H1 (cell line): ENCODE data around the gene GRK5. TPM values are rescaled to one million over a fixed set of nuclear protein-coding genes. Genes with fewer than 3 reads are reported as not detected.

Experiments used
- GABPA ChIP-seq: IDR thresholded peaks from 2 replicates; pipeline ENCODE4 v1.6.1; 2011; ENCODE audit warnings: mild to moderate bottlenecking, low read length, moderate library complexity, borderline replicate concordance; ENCODE audit not compliant: insufficient read depth
- KDM4A ChIP-seq: IDR thresholded peaks from one replicate; pipeline ENCODE4 v1.7.1; 2012; ENCODE audit warnings: low read depth, mild to moderate bottlenecking, moderate library complexity, low read length, inconsistent platforms; ENCODE audit not compliant: severe bottlenecking
- MAFK ChIP-seq: IDR thresholded peaks from 2 replicates; pipeline ENCODE4 v1.6.1; 2012; ENCODE audit warnings: low read depth, mild to moderate bottlenecking, improper control_type of control experiment, low read length
- NANOG ChIP-seq: IDR thresholded peaks from 2 replicates; pipeline ENCODE4 v1.6.1; 2011; ENCODE audit warnings: low read length, low read depth, mild to moderate bottlenecking, inconsistent platforms; ENCODE audit not compliant: insufficient read depth, poor library complexity, severe bottlenecking
- PHF8 ChIP-seq: fragments of 200-600 bp; sonication (generic); conservative IDR thresholded peaks from 2 replicates; pipeline ENCODE4 v1.7.1; 2012; ENCODE audit warnings: low read depth, mild to moderate bottlenecking, inconsistent platforms, low read length, moderate library complexity
- SP4 ChIP-seq: IDR thresholded peaks from 2 replicates; pipeline ENCODE4 v1.6.1; 2012; ENCODE audit warnings: low read length, inconsistent platforms
- TAF7 ChIP-seq: optimal IDR thresholded peaks from 2 replicates; pipeline ENCODE3; 2011; ENCODE audit warnings: low read depth, mild to moderate bottlenecking, inconsistent platforms, low read length, moderate library complexity, borderline replicate concordance
- polyA plus RNA-seq, 7 experiments: library from polyadenylated mRNA; depleted of rRNA in 3 of 7; stranded (reverse) in 5 of 7; unstranded in 2 of 7; fragments of >200 nt in 5 of 7; fragments of 200-250 nt in 2 of 7; gene quantifications; 1 replicate in 5 of 7; 2 replicates in 1 of 7; 4 replicates in 1 of 7; pipeline versions ENCODE4 v1.2.1 to v1.2.3, GENCODE V29; 2011 to 2013; ENCODE audit warnings: missing spikeins in 2 of 7, mixed read lengths in 2 of 7
- total RNA-seq: library from RNA; stranded (reverse); fragmentation: NEBNext Ultra II Directional; extraction: Animal tissue kit (Norgen Biotek cat#: 25700); gene quantifications from 2 replicates; pipeline ENCODE4 v1.2.1, GENCODE V29; 2021
- TF ChIP-seq, protein P1 (sequence below): fragments of 300-600 bp; sonication (generic); IDR thresholded peaks from 2 replicates; pipeline ENCODE4 v1.7.1; 2012; ENCODE audit warnings: low read length, moderate library complexity, mild to moderate bottlenecking, inconsistent platforms; ENCODE audit not compliant: insufficient replicate concordance
- TF ChIP-seq, protein P2 (sequence below): IDR thresholded peaks from 2 replicates; pipeline ENCODE4 v1.6.1; 2012; ENCODE audit warnings: inconsistent platforms

GRK5 gene
- total and polyA plus RNA-seq, 2 of the 8 experiments (the other 6 are each of a cell fraction or from before 2014, with no cell fraction given), result 0.54 to 2.5 TPM

DNA sequence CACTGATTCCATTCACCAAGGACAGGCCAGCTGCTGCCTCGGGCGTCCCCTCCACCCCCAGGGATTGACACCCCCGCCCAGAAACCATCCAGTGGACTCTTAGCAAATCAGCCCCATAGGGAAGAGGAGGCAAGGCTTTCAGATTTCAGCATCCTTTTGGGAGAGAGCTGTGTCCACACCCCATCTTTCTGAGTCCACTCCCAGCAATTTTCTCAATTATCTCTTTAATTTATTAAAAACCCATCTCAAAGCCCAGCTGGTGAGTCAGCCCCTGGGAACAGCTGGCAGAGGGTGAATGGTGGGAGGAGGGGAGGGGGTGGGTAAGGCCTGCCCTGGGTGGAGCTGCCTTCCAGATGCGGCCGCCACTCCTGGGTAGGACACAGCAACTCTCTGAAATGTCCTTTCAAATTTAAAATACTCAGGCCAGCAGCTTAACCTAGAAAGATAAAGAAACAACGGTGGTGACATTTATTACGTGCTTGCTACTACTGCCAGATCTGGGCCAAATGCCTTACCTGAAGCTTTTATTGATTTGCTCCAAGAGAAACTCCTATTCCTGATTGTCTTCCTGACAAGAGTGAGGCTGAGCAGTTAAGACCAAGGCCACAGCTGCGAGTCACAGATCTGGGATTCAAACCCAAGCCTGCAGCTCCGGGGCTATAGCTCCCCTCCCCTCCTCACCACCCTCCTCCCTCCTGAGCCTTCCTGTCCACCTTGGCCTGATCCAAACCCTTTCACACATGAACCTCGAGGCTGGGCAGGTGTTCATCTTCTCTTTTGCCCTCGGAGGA is 214.7 kb downstream of the GRK5 start (continued):
- TF ChIP-seq, protein P1, sequence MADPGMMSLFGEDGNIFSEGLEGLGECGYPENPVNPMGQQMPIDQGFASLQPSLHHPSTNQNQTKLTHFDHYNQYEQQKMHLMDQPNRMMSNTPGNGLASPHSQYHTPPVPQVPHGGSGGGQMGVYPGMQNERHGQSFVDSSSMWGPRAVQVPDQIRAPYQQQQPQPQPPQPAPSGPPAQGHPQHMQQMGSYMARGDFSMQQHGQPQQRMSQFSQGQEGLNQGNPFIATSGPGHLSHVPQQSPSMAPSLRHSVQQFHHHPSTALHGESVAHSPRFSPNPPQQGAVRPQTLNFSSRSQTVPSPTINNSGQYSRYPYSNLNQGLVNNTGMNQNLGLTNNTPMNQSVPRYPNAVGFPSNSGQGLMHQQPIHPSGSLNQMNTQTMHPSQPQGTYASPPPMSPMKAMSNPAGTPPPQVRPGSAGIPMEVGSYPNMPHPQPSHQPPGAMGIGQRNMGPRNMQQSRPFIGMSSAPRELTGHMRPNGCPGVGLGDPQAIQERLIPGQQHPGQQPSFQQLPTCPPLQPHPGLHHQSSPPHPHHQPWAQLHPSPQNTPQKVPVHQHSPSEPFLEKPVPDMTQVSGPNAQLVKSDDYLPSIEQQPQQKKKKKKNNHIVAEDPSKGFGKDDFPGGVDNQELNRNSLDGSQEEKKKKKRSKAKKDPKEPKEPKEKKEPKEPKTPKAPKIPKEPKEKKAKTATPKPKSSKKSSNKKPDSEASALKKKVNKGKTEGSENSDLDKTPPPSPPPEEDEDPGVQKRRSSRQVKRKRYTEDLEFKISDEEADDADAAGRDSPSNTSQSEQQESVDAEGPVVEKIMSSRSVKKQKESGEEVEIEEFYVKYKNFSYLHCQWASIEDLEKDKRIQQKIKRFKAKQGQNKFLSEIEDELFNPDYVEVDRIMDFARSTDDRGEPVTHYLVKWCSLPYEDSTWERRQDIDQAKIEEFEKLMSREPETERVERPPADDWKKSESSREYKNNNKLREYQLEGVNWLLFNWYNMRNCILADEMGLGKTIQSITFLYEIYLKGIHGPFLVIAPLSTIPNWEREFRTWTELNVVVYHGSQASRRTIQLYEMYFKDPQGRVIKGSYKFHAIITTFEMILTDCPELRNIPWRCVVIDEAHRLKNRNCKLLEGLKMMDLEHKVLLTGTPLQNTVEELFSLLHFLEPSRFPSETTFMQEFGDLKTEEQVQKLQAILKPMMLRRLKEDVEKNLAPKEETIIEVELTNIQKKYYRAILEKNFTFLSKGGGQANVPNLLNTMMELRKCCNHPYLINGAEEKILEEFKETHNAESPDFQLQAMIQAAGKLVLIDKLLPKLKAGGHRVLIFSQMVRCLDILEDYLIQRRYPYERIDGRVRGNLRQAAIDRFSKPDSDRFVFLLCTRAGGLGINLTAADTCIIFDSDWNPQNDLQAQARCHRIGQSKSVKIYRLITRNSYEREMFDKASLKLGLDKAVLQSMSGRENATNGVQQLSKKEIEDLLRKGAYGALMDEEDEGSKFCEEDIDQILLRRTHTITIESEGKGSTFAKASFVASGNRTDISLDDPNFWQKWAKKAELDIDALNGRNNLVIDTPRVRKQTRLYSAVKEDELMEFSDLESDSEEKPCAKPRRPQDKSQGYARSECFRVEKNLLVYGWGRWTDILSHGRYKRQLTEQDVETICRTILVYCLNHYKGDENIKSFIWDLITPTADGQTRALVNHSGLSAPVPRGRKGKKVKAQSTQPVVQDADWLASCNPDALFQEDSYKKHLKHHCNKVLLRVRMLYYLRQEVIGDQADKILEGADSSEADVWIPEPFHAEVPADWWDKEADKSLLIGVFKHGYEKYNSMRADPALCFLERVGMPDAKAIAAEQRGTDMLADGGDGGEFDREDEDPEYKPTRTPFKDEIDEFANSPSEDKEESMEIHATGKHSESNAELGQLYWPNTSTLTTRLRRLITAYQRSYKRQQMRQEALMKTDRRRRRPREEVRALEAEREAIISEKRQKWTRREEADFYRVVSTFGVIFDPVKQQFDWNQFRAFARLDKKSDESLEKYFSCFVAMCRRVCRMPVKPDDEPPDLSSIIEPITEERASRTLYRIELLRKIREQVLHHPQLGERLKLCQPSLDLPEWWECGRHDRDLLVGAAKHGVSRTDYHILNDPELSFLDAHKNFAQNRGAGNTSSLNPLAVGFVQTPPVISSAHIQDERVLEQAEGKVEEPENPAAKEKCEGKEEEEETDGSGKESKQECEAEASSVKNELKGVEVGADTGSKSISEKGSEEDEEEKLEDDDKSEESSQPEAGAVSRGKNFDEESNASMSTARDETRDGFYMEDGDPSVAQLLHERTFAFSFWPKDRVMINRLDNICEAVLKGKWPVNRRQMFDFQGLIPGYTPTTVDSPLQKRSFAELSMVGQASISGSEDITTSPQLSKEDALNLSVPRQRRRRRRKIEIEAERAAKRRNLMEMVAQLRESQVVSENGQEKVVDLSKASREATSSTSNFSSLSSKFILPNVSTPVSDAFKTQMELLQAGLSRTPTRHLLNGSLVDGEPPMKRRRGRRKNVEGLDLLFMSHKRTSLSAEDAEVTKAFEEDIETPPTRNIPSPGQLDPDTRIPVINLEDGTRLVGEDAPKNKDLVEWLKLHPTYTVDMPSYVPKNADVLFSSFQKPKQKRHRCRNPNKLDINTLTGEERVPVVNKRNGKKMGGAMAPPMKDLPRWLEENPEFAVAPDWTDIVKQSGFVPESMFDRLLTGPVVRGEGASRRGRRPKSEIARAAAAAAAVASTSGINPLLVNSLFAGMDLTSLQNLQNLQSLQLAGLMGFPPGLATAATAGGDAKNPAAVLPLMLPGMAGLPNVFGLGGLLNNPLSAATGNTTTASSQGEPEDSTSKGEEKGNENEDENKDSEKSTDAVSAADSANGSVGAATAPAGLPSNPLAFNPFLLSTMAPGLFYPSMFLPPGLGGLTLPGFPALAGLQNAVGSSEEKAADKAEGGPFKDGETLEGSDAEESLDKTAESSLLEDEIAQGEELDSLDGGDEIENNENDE, result no peak
- TF ChIP-seq TAF7 (no peak), MAFK (no peak), PHF8 (no peak), SP4 (no peak), KDM4A (no peak), GABPA (no peak), NANOG (no peak)
- TF ChIP-seq, protein P2, sequence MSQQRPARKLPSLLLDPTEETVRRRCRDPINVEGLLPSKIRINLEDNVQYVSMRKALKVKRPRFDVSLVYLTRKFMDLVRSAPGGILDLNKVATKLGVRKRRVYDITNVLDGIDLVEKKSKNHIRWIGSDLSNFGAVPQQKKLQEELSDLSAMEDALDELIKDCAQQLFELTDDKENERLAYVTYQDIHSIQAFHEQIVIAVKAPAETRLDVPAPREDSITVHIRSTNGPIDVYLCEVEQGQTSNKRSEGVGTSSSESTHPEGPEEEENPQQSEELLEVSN, result no peak
